Testis (tissue), 2 donors: Measurements from ENCODE around the gene ADRA2B.

ENCODE experiments used
- CTCF ChIP-seq, 3 experiments: fragments of 450-650 bp in 2 of 3; fragments of 200-600 bp in 1 of 3; sonication (generic) in 1 of 3; IDR thresholded peaks; one replicate each; pipeline ENCODE4 v1.5.1; 2016 to 2019; ENCODE audit warnings: antibody characterized with exemption in 3 of 3, mild to moderate bottlenecking in 2 of 3, moderate library complexity in 1 of 3
- POLR2A ChIP-seq: fragments of 450-650 bp; IDR thresholded peaks from one replicate; pipeline ENCODE4 v1.6.1; 2017; ENCODE audit warnings: antibody characterized with exemption, mild to moderate bottlenecking, moderate library complexity

GRCh38 chr2:96152304-96153161 is 36.2 kb upstream of the ADRA2B start:
- TF ChIP-seq POLR2A (no peak), CTCF (IDR thresholded peaks at IDR 0.05) (no peak)
